HUDEP-2 (cell line): Measurements from ENCODE around the gene RTCB.

ENCODE experiments used
- DNase-seq, 76 experiments: peaks; one replicate each; lab custom pipeline; 2025; ENCODE audit not compliant: unreplicated experiment in 76 of 76; lab: John Stamatoyannopoulos, UW

RTCB gene

GRCh38 chr22:32341122-32341740 is 70.8 kb downstream of the RTCB start:
- no peak for DNase-seq

DNA sequence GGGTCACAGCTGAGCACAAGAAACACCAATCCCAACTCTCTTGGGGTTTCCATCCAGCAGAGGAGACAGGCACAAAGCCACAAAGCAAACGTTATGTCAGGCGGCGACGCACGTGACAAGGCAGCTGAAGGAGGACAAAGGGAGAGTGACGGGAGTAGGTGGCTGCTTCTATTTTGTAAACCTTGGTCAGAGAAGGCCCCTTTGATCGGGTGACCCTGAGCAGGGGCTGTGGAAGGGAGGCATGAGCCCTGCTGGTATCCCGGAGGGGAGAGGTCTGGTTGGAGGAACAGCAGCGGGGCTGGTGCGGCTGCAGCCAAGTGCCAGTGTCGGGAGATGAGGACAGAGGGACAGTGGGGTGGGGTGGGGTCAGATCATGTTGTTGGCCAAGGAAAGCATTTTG is 71.6 kb downstream of the RTCB start:
- DNase-seq = no peak

GRCh38 chr22:32339190-32340012 is 72.6 kb downstream of the RTCB start:
- no peak for DNase-seq

DNA sequence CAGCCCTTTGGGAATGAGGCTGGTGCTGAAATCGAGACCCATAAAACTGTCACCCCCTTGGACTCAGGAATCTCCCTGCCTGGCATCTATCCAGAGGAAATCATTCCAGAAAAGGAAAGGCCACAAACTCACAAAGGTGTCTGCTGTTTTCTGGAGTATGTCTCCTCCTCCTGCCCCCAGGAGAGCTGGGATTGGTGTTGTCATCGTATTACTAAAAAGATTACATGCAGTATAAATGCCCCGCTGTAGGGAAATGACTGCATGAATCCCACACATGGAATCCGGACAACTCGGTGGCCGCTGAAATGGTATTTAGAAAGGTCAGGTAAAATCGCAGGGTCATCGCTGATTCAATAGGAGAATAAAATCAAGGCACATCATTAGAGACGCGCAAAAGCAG is 73.3 kb downstream of the RTCB start:
- no peak for DNase-seq
